ENCODE data around the gene CER1.
A peak's percentile ranks its signal among the peaks of the same experiment; 100 is the strongest.
"Not testable (repeated sequence)": the region's sequence is repeated elsewhere in the genome, so short reads cannot be mapped to it uniquely, and the experiment has no call there.

CER1 gene

DNA sequence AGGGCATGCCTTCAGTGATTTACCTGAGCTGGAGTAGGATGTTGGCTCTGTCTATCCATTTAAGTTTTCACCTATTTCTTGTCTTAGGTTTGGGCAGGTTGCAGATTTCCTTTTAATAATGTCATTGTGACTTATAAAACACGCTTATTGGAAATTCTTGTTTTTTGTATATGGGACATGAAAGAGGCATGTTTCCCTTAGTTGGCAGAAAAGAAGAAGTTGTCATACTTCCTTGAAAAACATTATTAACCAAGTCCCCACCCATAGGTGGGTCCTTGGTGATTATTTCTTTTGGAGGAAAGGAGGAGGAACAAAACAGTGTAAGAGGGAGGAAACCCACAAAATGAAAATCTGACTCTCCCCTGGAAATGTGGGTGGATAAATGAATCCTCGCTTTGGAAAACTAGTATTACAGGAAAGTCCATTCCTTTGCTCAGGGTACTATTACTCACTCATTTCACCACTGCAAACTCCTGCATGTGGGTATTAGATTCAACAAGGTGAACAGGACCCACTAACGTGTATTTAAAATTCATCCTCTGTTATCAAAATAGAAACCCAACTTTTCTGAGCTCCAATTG is 9.3 kb downstream of the CER1 start:
- DNase-seq = no peak

DNA sequence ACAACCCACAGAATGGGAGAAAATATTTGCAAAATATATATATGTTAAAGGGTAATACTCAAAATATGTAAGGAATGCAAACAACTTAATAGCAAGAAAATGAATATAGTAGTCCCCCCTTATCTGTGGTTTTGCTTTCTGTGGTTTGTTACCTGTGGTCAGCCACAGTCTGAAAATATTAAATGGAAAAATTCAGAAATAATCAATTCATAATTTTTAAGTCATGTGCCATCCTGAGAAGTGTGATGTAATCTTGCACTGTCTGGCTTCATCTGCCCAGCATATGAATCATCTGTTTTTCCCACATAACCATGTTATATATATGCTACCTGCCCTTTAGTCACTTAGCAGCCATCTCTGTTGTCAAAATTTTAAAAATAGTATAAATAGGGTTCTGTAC is 11.7 kb downstream of the CER1 start:
- no peak for DNase-seq

DNA sequence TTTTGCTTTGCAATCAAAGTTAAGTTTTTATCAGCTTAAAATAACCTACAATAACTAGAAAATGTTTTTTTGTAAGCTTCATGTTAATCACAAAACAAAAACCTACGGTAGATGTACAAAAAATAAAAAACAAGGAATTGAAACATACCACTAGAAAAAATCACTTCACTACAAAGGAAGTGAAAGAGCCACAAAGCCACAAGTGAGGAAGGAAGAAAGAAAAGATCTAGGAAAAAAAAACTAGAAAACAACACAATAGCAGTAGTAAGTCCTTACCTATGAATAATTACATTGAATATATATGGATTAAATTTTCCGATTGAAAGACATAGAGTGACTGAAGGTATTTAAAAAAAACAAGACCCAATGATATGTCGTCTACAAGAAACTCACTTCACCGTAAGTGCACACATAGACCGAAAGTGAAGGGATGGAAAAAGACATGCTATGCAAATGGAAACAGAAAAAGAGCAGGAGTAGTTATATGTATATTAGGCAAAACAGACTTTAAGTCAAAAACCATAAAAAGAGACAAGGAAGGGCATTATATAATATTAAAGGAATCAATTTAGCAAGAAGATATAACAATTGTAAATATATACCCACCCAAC is 15.9 kb downstream of the CER1 start:
- no peak for DNase-seq

DNA sequence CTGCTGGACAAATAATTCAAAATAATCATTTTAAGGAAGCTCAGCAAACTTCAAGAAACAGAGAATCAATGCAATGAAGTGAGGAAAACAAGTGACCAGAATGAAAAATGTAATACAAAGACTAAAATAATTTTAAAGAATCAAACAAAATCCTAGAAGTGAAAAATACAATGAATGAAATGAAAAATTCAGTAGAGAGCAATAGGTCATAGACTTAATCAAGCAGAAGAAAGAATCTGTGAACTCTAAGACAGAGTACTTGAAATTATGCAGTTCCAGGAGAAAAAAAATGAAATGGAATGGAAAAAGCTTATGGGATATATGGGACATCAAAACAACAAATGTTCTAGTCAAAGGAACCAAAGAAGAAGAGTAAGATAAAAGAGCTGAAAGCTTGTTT is 17.5 kb downstream of the CER1 start:
- DNase-seq = no peak

DNA sequence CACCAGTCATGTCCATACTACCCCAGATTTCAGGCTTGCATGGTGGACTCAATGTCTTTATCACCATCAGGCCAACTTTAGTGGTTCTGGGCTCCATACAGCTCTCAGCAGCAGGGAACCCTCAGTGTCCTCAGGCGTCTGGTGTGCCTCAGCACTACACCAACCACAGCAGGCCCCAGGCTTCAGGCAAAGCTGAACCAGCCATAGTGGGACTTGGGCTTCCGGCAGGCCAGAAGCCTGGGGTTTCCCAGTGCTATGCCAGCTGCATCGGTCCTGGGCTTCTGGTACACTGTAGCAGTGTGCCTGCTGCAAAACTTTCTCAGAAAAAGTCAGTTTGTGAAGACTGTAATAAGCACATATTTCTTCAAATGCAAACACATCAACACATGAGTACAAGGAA is 18.3 kb downstream of the CER1 start:
- no peak for DNase-seq

DNA sequence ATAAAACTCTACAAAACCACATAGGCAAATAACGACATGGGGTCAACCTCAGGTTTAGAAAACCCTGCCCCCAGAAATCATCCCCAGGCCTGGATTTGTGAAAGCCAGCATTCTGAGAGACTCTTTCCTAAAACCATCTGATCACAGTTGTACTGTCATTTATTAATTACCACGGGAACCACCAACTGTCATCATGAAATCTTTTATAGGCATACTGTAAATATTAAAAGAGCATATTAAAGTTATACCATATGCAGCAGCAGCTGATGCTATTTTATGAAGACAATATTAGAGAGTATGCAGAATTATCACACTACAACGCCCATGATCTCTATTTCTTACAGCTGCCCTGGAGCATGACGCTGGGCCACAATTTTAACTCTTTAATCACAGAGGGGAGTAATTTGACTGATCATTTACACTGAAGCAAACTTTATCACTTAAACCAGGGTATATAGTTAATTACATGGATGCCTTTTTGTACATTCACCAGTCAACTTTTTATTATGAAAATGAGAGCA is 20.3 kb downstream of the CER1 start:
- DNase-seq = no peak

DNA sequence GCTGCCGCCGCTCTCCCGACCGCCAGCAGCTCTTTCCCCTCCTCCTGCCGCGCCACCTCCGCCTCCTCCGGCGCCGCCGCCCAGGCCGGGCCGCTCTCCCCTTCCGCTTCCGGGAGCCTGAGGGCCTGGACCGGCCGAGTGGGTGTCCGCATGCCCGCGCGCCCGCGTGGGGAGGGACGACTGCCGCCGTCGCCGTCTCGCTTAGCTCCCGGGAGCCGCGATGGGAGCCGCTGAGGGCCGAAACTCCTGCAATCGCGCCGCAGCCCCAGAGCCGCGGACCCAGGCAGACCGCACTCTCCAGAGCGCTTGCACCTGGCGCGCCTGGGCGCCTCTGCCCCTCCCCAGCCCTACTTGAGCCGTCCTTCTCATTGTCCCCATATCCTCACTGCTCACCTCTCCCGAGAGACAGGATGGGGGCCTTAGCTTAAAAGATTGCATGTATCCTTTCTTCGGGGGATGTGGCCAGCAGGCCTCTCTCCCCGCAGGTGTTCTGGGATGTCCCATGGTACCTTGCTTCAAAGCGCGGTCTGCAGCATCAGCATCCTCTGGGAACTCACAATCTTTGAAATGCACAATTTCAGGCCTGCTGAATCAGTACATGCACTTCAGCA is 29.2 kb downstream of the CER1 start, which contains the start of gene ZDHHC21:
ZDHHC21 (minus strand) TSS at position 182 of the 611 bp plus-strand sequence. CDS start 19,092 bp downstream, outside the sequence.
- DNase-seq = peak; percentile 36 to 56

DNA sequence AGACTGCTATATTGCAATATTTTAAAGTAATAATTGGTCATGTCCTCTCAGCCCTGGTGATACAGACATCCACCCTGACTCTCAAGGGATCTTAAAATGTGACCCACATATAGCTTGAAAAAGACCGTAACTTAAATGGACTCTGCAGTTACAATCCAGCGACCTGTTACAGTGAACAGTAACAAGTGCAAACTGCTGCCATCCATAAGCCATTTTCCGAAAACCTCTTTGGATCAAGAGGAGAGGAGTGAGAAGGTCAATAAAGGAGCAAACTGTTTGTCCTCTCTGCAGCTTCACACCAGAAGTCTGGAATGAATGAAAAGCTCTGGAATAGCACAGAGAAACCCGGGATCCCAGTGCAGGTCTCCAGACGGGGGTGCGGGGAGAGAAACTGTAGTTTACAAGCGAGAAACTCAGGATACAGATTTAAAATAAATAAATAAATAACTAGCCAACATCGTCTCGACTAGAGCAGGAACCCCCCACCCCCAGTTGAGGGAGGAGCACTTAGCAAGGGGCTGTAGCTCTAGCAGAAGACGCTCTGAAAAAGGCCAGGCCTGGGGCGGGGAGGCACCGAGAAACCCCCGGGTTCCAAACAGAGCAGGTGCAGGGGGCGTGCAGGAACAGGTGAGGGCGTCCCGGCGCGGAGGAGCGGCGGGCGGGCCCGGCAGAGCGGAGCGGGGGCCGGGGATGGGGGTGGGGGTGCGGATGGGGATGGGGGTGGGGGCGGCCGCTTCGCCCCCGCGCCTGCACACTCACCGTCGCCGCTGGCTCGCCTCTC is 29.9 kb downstream of the CER1 start:
- no peak for DNase-seq

DNA sequence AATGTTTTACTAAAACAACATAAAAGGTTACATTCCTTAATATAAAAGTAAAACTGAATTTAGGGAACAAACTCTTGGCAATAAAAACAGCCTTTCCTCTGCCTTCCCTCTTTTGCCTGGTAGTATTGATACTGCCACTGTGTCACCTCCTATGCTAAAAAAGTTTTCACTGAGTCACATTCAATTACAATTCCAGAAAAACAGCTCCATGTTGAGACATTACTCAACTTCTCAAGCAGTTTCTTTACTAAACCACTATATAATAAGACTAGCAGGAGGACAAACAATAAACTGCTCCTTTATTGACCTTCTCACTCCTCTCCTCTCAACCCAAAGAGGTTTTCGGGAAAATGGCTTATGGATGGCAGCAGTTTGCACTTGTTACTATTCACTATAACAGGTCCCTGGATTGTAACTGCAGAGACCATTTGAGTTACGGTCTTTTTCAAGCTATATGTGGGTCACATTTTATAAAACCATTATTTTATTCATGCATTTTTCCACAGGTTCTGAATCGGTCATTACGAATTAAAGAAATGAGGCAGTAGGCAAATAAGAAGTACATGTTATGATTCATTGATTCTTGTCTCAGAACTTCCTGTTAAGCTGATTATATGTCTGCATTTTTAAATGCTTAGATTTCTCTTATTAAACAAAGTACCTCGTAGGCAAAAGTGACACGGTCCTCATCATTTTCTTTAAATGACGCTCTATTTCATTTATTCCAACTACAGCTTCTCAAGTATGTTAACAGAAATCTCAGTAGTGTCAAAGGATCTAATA is 31.4 kb downstream of the CER1 start:
- no peak for DNase-seq

DNA sequence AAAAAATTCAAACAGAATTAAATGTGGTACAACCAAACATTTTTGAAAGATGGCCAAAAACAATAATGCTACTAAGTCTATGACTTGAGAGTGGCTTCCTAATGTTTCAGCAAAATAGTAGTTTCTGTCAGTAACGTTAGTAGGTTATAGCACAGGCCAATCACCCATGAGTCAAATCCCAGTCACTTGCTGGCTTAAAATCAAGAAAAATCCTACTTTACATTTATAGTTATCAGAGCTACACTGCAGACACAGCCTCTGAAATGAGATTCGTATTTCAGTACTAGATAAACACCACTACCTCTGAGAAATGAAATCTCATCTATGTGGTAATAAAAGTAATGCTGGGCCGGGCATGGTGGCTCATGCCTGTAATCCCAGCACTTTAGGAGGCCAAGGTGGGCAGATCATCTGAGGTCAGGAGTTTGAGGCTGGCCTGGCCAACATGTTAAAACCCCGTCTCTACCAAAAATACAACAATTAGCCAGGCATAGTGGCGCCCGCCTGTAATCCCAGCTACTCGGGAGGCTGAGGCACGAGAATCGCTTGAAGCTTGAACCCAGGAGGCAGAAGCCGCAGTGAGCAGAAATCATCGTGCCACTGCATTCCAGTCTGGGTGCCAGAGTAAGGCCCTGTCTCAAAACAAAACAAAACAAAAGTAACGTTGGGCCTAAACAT is 35.4 kb downstream of the CER1 start:
- DNase-seq = no peak

DNA sequence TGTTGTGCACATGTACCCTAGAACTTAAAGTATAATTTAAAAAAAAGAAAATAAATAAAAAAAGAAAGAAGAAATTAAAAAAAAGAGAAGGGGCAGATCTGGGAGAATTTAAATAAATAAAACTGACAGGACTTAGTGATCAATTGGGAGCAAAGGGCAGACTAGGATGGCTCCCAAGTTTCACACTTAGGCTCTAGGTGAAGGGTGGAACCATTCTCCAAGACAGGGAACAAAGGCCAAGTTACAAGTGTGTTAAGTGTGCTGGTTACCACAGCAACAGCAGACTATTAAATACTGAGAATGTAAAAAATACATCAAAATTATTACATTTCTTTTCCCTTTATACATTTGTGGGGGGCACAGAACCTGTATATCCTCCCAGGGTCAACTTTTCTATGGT is 36.4 kb downstream of the CER1 start:
- no peak for DNase-seq

DNA sequence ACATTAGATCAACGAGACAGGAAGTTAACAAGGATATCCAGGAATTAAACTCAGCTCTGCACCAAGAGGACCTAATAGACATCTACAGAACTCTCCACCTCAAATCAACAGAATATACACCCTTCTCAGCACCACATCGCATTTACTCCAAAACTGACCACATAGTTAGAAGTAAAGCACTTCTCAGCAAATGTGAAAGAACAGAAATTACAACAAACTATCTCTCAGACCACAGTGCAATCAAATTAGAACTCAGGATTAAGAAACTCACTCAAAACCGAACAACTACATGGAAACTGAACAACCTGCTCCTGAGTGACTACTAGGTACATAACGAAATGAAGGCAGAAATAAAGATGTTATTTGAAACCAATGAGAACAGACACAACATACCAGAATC is 39.9 kb downstream of the CER1 start:
- not testable (repeated sequence) for DNase-seq

DNA sequence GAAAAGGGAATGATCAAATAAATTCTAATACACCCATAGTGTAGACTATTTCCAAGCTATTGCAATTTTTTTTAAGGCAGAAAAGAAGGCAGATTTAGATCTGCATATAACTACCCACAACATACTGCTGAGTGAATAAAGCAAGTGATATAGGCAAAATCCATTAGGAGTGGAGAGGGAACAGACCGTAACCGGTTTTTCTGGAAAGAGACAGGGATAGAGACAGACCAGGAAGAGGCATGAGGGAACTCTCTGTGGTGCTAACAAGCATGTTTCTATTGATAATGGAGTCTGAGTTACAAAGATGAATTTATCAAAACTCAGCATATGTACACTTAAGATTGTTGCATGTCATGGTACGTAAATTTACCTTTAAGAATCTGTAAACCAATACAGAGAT is 43.8 kb downstream of the CER1 start:
- no peak for DNase-seq

DNA sequence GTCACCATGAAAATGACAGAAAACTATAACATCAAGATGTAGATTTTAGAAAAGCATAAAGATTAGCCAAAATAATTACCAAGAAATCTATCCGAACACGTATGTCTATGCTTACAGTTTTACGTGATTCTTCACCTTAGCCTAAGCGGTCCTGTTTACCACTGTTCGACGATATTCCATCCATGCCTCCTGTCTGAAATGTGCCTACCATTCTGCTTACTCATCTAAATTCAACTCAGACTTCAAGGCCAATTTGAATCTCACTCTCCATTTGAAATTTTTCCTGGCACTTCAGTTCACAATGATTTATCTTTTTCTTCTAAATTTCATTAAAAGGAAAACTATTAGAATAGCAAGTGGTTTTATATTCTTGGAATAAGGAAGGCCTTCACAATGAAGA is 44.7 kb downstream of the CER1 start:
- no peak for DNase-seq

DNA sequence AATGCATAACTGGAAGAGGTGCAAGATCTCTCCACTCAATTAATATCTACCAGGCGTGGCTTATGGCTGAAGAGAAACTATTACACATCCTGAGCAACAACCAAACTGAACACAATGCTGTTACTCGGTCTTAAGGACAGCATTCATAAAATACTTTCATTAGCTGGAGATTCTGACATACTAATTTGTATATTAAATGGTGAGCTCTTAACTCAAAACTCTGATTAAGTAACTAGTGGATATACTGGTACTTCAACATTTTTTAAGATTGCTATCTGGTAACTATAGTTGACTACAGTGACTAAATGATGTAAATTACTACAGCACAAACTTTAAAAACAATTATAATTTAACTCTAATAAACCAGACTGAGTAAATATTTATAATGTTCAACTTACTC is 45.1 kb downstream of the CER1 start:
- DNase-seq = no peak

DNA sequence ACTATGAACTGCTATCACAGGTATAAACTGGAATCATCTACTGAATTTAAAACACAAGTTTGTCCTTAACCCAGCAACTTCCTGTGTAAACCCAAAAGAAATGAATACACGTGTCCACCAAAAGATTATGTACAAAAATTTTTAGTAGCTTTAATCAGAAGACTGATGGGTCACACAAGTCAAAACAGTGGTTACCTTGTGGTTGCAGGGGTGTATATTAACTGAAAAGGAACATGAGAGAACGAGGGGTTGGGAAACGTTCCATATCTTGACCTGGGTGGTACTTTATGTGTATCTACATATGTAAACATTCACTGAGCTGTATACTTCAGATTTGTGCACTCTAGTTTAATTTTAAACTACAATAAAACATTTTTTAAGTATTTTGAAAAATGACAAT is 47.9 kb downstream of the CER1 start:
- DNase-seq = no peak

DNA sequence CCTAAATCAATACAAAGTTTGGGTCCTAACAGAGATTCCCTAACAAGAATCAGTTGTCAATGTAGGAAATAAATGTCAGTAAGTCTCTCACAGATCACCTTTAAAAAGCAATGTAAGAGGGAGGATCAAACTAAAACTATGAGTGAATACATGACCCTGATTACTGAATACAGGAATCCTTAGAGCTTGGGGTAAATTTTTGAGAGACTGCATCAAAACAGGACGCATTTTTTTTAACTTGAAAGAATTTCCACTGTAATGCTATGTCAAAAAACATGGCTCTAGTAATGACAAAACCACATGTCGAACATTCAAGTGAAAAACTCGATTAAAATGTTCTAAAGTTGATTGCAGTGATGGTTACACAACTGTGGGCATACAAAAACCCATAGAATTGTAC is 51.2 kb downstream of the CER1 start:
- DNase-seq = no peak

DNA sequence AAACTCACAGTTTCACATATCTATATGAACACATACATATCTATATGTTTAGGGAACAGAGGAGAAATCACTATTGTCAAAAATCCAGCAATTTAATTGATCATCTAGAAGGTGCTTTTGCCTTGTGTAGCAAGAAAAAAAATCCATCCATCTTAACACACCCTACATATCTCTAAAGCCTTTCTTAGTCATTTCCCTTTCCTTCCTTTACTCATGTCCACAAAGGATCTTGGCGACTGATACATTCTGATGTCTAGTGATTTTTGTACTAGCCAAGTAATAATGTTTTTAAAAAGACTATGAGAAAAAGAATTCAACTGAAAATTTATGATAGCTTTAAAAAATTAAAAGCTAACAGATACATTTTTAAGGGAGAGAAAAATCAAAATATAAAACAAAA is 51.8 kb downstream of the CER1 start:
- no peak for DNase-seq

All from stimulated activated CD4-positive, alpha-beta T cell treated with anti-CD3 and anti-CD28 coated beads, Interleukin-2, amount 100 ng/mL, for 48 hours (primary cell).